Fibroblast of lung (primary cell): ENCODE data around the gene TMEM41A. TPM values are rescaled to one million over a fixed set of nuclear protein-coding genes. Genes with fewer than 3 reads are reported as not detected.

Experiments used
- DNase-seq, 2 donors: peaks; one replicate each; pipeline versions ENCODE4 v3.0.0 to v3.0.0-alpha.2; 2010; ENCODE audit warnings: low read depth in 2 of 2
- H2AFZ ChIP-seq: 2 replicates; pipeline ENCODE4 v1.5.1; 2012; ENCODE audit warnings: low read length, control low read depth, inconsistent platforms
- H3K27ac ChIP-seq: 2 replicates; pipeline ENCODE4 v1.5.1; 2011; ENCODE audit warnings: low read length, control low read depth; ENCODE audit not compliant: insufficient read depth
- H3K27me3 ChIP-seq: 2 replicates; pipeline ENCODE4 v1.5.1; 2011; ENCODE audit warnings: mild to moderate bottlenecking, low read length; ENCODE audit not compliant: control insufficient read depth, insufficient read depth
- H3K36me3 ChIP-seq: 2 replicates; pipeline ENCODE4 v1.5.1; 2011; ENCODE audit warnings: low read length; ENCODE audit not compliant: control insufficient read depth, insufficient read depth
- H3K4me1 ChIP-seq: 2 replicates; pipeline ENCODE4 v1.5.1; 2011; ENCODE audit warnings: low read length; ENCODE audit not compliant: control insufficient read depth, insufficient read depth; ENCODE audit errors: extremely low read depth
- H3K4me2 ChIP-seq: 2 replicates; pipeline ENCODE4 v1.5.1; 2011; ENCODE audit warnings: low read length, control low read depth; ENCODE audit not compliant: insufficient read depth; ENCODE audit errors: extremely low read depth
- H3K4me3 ChIP-seq, 4 experiments: fragments of 200-600 bp in 1 of 4; sonication (generic) in 1 of 4; replicated peaks in 1 of 4; 2 replicates each; pipeline ENCODE4 v1.5.1; 2011 to 2016; ENCODE audit warnings: low read length in 4 of 4, low read depth in 3 of 4, mild to moderate bottlenecking in 3 of 4, control low read depth in 2 of 4, inconsistent platforms in 1 of 4, mixed read lengths in 1 of 4; ENCODE audit not compliant: insufficient read depth in 1 of 4; ENCODE audit errors: control extremely low read depth in 1 of 4
- H3K79me2 ChIP-seq: 2 replicates; pipeline ENCODE4 v1.5.1; 2012; ENCODE audit warnings: mild to moderate bottlenecking, low read length, inconsistent platforms; ENCODE audit not compliant: control insufficient read depth, insufficient read depth
- H3K9ac ChIP-seq: 2 replicates; pipeline ENCODE4 v1.5.1; 2011; ENCODE audit warnings: mild to moderate bottlenecking, low read length, control low read depth; ENCODE audit not compliant: insufficient read depth
- H3K9me3 ChIP-seq: 2 replicates; pipeline ENCODE4 v1.5.1; 2012; ENCODE audit warnings: low read depth, low read length; ENCODE audit not compliant: control insufficient read depth, insufficient read depth
- H4K20me1 ChIP-seq: 2 replicates; pipeline ENCODE4 v1.5.1; 2011; ENCODE audit warnings: low read length; ENCODE audit not compliant: control insufficient read depth, insufficient read depth; ENCODE audit errors: extremely low read depth
- CTCF ChIP-seq, 2 donors: IDR thresholded peaks in 1 of 2; conservative IDR thresholded peaks in 1 of 2; 1 replicate in 1 of 2; 2 replicates in 1 of 2; pipeline ENCODE4 v1.5.1; 2011 to 2012; ENCODE audit warnings: low read length in 2 of 2, control low read depth in 1 of 2, inconsistent platforms in 1 of 2, low read depth in 1 of 2, mild to moderate bottlenecking in 1 of 2
- EZH2 ChIP-seq: IDR thresholded peaks from 2 replicates; pipeline ENCODE4 v1.5.1; 2012; ENCODE audit warnings: low read length, control low read depth, mild to moderate bottlenecking; ENCODE audit errors: missing control alignments
- polyA minus RNA-seq: library from RNA; depleted of rRNA, polyadenylated mRNA; stranded (reverse); fragments of >200 nt; gene quantifications from 2 replicates; pipeline ENCODE4 v1.2.3, GENCODE V29; 2011; ENCODE audit warnings: low replicate concordance
- polyA plus RNA-seq, 2 donors: library from polyadenylated mRNA; depleted of rRNA in 1 of 2; stranded (reverse) in 1 of 2; unstranded in 1 of 2; fragments of >200 nt; gene quantifications; 2 replicates each; pipeline ENCODE4 v1.2.1, GENCODE V29; 2011 to 2012; ENCODE audit warnings: missing spikeins in 1 of 2
- total RNA-seq: library from RNA; depleted of rRNA; stranded (reverse); fragments of >200 nt; gene quantifications from 2 replicates; pipeline ENCODE4 v1.2.1, GENCODE V29; 2014

The TMEM41A gene
- total RNA-seq: 6.9 and 8.3 TPM in 2 replicates
- 16.9 and 18.2 TPM in 2 replicates for polyA plus RNA-seq
- polyA plus RNA-seq (2012): 9.7 and 10.4 TPM in 2 replicates
- polyA minus RNA-seq: 4.4 and 6.0 TPM in 2 replicates

GRCh38 chr3:185498503-185499396 is at the start of gene TMEM41A:
Gene TMEM41A (minus strand): TSS chr3:185499035. CDS start chr3:185498961, 74 bp downstream.
- H3K27me3 ChIP-seq: no peaks in the 10 kb centered on the region
- H3K79me2 ChIP-seq: peaks cover 9% of the 10 kb centered on the region
- H3K36me3 ChIP-seq: peaks cover 6% of the 10 kb centered on the region
- no peaks in the 10 kb centered on the region for H4K20me1 ChIP-seq
- H3K4me1 ChIP-seq: peaks cover 6% of the 10 kb centered on the region
- DNase-seq: peak; percentile 86 to 88
- TF ChIP-seq EZH2 (no peak), CTCF (conservative IDR thresholded peaks at IDR 0.05 in 1 of 2, IDR thresholded peaks at IDR 0.05 in 1 of 2; ENCODE audit: low read depth in 1 of 2, low read length in 2 of 2) (no peak)
- H3K9me3 ChIP-seq: no peaks in the 10 kb centered on the region
- H3K4me3 ChIP-seq: peak within 1 kb of the TSS; percentile 76 to 96 (median 86)
- H3K9ac ChIP-seq: peak within 1 kb of the TSS; percentile 82
- peak within 1 kb of the TSS; percentile 95 for H3K4me2 ChIP-seq
- H3K27ac ChIP-seq: peak within 1 kb of the TSS; percentile 62
- H2AFZ ChIP-seq: peak within 1 kb of the TSS; percentile 87

GRCh38 chr3:185540695-185541094 is 41.9 kb upstream of the TMEM41A start:
- no peaks in the 10 kb centered on the region for H3K36me3 ChIP-seq
- H3K4me2 ChIP-seq: no peak overlapping the region
- H4K20me1 ChIP-seq: no peaks in the 10 kb centered on the region
- no peaks in the 10 kb centered on the region for H3K79me2 ChIP-seq
- peaks cover 3% of the 10 kb centered on the region for H3K4me1 ChIP-seq
- H3K9ac ChIP-seq: no peak overlapping the region
- no peak for DNase-seq
- H2AFZ ChIP-seq: no peak overlapping the region
- TF ChIP-seq CTCF (conservative IDR thresholded peaks at IDR 0.05 in 1 of 2, IDR thresholded peaks at IDR 0.05 in 1 of 2; ENCODE audit: low read depth in 1 of 2, low read length in 2 of 2): no peak
- no peak for TF ChIP-seq EZH2
- H3K27me3 ChIP-seq: peaks cover 3% of the 10 kb centered on the region
- H3K27ac ChIP-seq: no peak overlapping the region
- no peaks in the 10 kb centered on the region for H3K9me3 ChIP-seq
- H3K4me3 ChIP-seq: no peak overlapping the region

- Histone ChIP-seq H3K79me2 (no peaks in the 10 kb centered on the region), H3K4me3 (no peak overlapping the region), H3K9ac (no peak overlapping the region), H3K4me1 (peaks cover 3% of the 10 kb centered on the region), H3K4me2 (no peak overlapping the region), H3K27me3 (peaks cover 3% of the 10 kb centered on the region), H3K9me3 (no peaks in the 10 kb centered on the region), H2AFZ (no peak overlapping the region), H3K36me3 (no peaks in the 10 kb centered on the region), H4K20me1 (no peaks in the 10 kb centered on the region), H3K27ac (no peak overlapping the region)
- TF ChIP-seq EZH2: no peak
- TF ChIP-seq CTCF (conservative IDR thresholded peaks at IDR 0.05 in 1 of 2, IDR thresholded peaks at IDR 0.05 in 1 of 2; ENCODE audit: low read depth in 1 of 2, low read length in 2 of 2): no peak
- no peak for DNase-seq
Observed at GRCh38 chr3:185539934-185540333, 41.1 kb upstream of the TMEM41A start.
